DND-41 (cell line): ENCODE data around the gene GPR176.

ENCODE experiments used
- CTCF ChIP-seq: IDR thresholded peaks from 2 replicates; pipeline ENCODE4 v1.5.1; 2012; ENCODE audit warnings: borderline replicate concordance, low read length, moderate library complexity, mild to moderate bottlenecking; ENCODE audit not compliant: poor library complexity, severe bottlenecking; ENCODE audit errors: extremely low read depth
- EZH2 ChIP-seq: IDR thresholded peaks from 3 replicates; pipeline ENCODE4 v1.6.1; 2012; ENCODE audit warnings: borderline replicate concordance, low read depth, mild to moderate bottlenecking, moderate library complexity, low read length, inconsistent platforms; ENCODE audit not compliant: severe bottlenecking

DNA sequence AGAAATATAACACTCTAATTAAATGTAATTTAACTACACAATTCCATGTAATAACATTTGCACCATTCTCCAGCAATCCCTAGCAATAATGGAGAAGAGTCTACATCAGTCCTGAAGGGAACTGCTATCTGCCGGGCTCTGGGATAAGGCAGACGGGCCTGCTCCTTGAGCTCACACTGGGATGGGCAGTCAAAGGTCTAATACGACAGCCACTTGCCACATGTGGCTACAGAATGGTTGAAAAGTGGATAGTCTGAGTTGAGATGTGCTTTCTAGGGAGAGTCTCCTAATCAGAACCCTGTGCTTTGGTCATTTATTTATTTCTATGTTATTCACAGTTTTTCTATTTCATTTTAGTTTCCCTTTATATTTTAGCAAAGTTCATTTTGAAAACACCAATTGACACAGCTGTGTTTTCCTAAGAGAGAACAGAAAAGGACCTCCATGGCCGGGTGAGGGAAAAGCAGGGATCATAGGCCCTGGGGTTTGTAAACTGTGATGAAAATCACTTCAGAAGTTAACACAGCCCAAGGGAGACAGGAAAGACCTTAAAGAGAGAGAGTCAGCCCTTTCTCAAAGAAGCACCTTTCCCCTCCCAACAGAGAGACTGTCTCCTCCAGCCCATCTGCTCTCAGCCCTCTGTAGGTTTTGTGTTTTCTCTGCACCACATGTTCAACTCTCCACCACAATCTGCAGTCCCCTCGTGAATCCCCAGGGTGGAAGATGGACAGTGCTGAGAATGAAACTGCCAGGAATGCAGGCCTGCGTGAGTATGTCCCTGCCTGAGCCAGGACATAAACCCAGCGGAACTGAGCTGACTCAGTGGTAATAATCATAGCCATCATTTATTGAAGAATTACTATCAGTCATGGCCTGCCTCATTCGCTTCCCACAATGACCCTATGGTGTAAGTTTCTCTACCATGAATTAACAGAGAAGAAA is 149.0 kb downstream of the GPR176 start:
- TF ChIP-seq CTCF (no peak), EZH2 (no peak)
